WTC11 (cell line): Measurements from ENCODE around the gene ABHD1. TPM values are rescaled to one million over a fixed set of nuclear protein-coding genes. Genes with fewer than 3 reads are reported as not detected.
A peak's percentile ranks its signal among the peaks of the same experiment; 100 is the strongest.

ENCODE experiments used
- ATF6 ChIP-seq: sonication (generic); formaldehyde crosslinking; IDR thresholded peaks from 2 replicates; pipeline ENCODE4 v1.8.1; 2023; ENCODE audit warnings: mild to moderate bottlenecking, missing genetic modification reagents
- CTCF ChIP-seq: fragments of 200-600 bp; IDR thresholded peaks from 2 replicates; pipeline ENCODE4 v1.8.0; 2022; ENCODE audit warnings: antibody characterized with exemption
- E2F1 ChIP-seq: sonication (generic); formaldehyde crosslinking; IDR thresholded peaks from 2 replicates; pipeline ENCODE4 v1.8.0; 2022; ENCODE audit warnings: mild to moderate bottlenecking, missing genetic modification reagents
- E2F5 ChIP-seq: sonication (generic); formaldehyde crosslinking; IDR thresholded peaks from 2 replicates; pipeline ENCODE4 v1.8.1; 2022; ENCODE audit warnings: mild to moderate bottlenecking, moderate library complexity, missing genetic modification reagents
- EMX1 ChIP-seq: fragments of 250-450 bp; sonication (Bioruptor Pico); IDR thresholded peaks from 2 replicates; pipeline ENCODE4 v1.8.0; 2021; ENCODE audit warnings: mild to moderate bottlenecking
- ESRRA ChIP-seq: sonication (generic); formaldehyde crosslinking; IDR thresholded peaks from 2 replicates; pipeline ENCODE4 v1.8.1; 2022; ENCODE audit warnings: mild to moderate bottlenecking, missing genetic modification reagents, borderline replicate concordance
- FOXP1 ChIP-seq: sonication (generic); formaldehyde crosslinking; IDR thresholded peaks from 2 replicates; pipeline ENCODE4 v1.8.0; 2022; ENCODE audit warnings: missing genetic modification reagents, mild to moderate bottlenecking, moderate library complexity, borderline replicate concordance
- GRHL2 ChIP-seq: fragments of 250-450 bp; sonication (Bioruptor Pico); IDR thresholded peaks from 2 replicates; pipeline ENCODE4 v1.8.0; 2022; ENCODE audit warnings: mild to moderate bottlenecking, moderate library complexity; ENCODE audit not compliant: insufficient replicate concordance, severe bottlenecking
- GTF2I ChIP-seq: fragments of 250-450 bp; sonication (Bioruptor Pico); conservative IDR thresholded peaks from 2 replicates; pipeline ENCODE4 v1.4.0; 2021; ENCODE audit warnings: mild to moderate bottlenecking
- IRF1 ChIP-seq: sonication (generic); formaldehyde crosslinking; IDR thresholded peaks from 2 replicates; pipeline ENCODE4 v1.8.0; 2023; ENCODE audit warnings: missing genetic modification reagents
- NFATC4 ChIP-seq: fragments of 250-450 bp; sonication (Bioruptor Pico); IDR thresholded peaks from 2 replicates; pipeline ENCODE4 v1.9.0; 2021; ENCODE audit warnings: mild to moderate bottlenecking
- PREB ChIP-seq: sonication (generic); formaldehyde crosslinking; IDR thresholded peaks from 2 replicates; pipeline ENCODE4 v1.8.1; 2022; ENCODE audit warnings: mild to moderate bottlenecking, missing genetic modification reagents, moderate library complexity, borderline replicate concordance
- SMAD4 ChIP-seq: sonication (generic); formaldehyde crosslinking; IDR thresholded peaks from 2 replicates; pipeline ENCODE4 v1.8.0; 2022; ENCODE audit warnings: mild to moderate bottlenecking, missing genetic modification reagents
- TEAD1 ChIP-seq: sonication (generic); formaldehyde crosslinking; IDR thresholded peaks from 2 replicates; pipeline ENCODE4 v1.8.0; 2022; ENCODE audit warnings: mild to moderate bottlenecking, missing genetic modification reagents
- USF2 ChIP-seq: sonication (generic); formaldehyde crosslinking; IDR thresholded peaks from 2 replicates; pipeline ENCODE4 v1.8.1; 2023; ENCODE audit warnings: mild to moderate bottlenecking, missing genetic modification reagents, moderate library complexity
- ZBTB43 ChIP-seq: sonication (generic); formaldehyde crosslinking; IDR thresholded peaks from 2 replicates; pipeline ENCODE4 v1.8.1; 2023; ENCODE audit warnings: mild to moderate bottlenecking, missing genetic modification reagents
- ZNF121 ChIP-seq: sonication (generic); formaldehyde crosslinking; IDR thresholded peaks from 2 replicates; pipeline ENCODE4 v1.8.0; 2023; ENCODE audit warnings: missing genetic modification reagents
- ZNF281 ChIP-seq: sonication (generic); formaldehyde crosslinking; IDR thresholded peaks from 2 replicates; pipeline ENCODE4 v1.8.0; 2023; ENCODE audit warnings: mild to moderate bottlenecking, missing genetic modification reagents
- ZNF532 ChIP-seq: fragments of 250-450 bp; sonication (Bioruptor Pico); IDR thresholded peaks from 2 replicates; pipeline ENCODE4 v1.9.0; 2021; ENCODE audit warnings: mild to moderate bottlenecking, borderline replicate concordance
- total RNA-seq: library from RNA; stranded (reverse); gene quantifications from 3 replicates; pipeline ENCODE4 v1.2.3, GENCODE V29; 2021

Gene ABHD1
- total RNA-seq, 1 experiment from 2014 or later = 0.31 TPM

GRCh38 chr2:27123302-27124150 lies at the start of gene ABHD1 (continued):
- TF ChIP-seq ZNF281 (CRISPR knock-in tag) (no peak), PREB (CRISPR knock-in tag) (no peak), E2F1 (CRISPR knock-in tag) (no peak), FOXP1 (CRISPR knock-in tag) (0 out of 2 replicates have a peak, but pooled peaks have one; percentile 36), NFATC4 (CRISPR knock-in tag) (no peak), TEAD1 (CRISPR knock-in tag) (no peak), E2F5 (CRISPR knock-in tag) (peak; percentile 30; the same call in 1 of the 2 replicates), SMAD4 (CRISPR knock-in tag) (no peak), GTF2I (no peak), ZNF532 (CRISPR knock-in tag) (no peak), ATF6 (CRISPR knock-in tag) (no peak), CTCF (no peak), ZNF121 (CRISPR knock-in tag) (no peak), GRHL2 (CRISPR knock-in tag) (no peak), IRF1 (CRISPR knock-in tag) (no peak), USF2 (CRISPR knock-in tag) (no peak), EMX1 (no peak), ZBTB43 (CRISPR knock-in tag) (no peak), ESRRA (CRISPR knock-in tag) (peak; percentile 15; the same call in 1 of the 2 replicates)
